T-helper 22 cell (primary cell): ENCODE data around the gene MBD3L4.
"Not testable (repeated sequence)": the region's sequence is repeated elsewhere in the genome, so short reads cannot be mapped to it uniquely, and the experiment has no call there.

Experiments used
- DNase-seq: peaks from one replicate; pipeline ENCODE4 v3.0.0-alpha.2; 2020; ENCODE audit warnings: low read depth

The MBD3L4 gene

GRCh38 chr19:7049021-7049420 lies 9.0 kb upstream of the MBD3L4 start, which contains the start of gene MBD3L2:
TSS of gene MBD3L2 (plus strand) at chr19:7049321. CDS start at chr19:7049374, 53 bp downstream.
- DNase-seq, result not testable (repeated sequence)

GRCh38 chr19:7041563-7041962 lies 1.6 kb upstream of the MBD3L4 start:
- DNase-seq, result not testable (repeated sequence)

- not testable (repeated sequence) for DNase-seq
Observed at GRCh38 chr19:7030278-7030677, 9.7 kb downstream of the MBD3L4 start, which contains the start of gene MBD3L5. TSS of gene MBD3L5 (plus strand) at chr19:7030578. CDS start at chr19:7030612, 34 bp downstream.

GRCh38 chr19:7028790-7029189 lies 11.2 kb downstream of the MBD3L4 start:
- DNase-seq, result not testable (repeated sequence)

GRCh38 chr19:7021331-7021730 lies 18.6 kb downstream of the MBD3L4 start, which contains the start of gene MBD3L2B:
TSS of gene MBD3L2B (minus strand) at chr19:7021431. CDS start at chr19:7021397, 34 bp downstream.
- not testable (repeated sequence) for DNase-seq

GRCh38 chr19:7018828-7019227 lies 21.2 kb downstream of the MBD3L4 start:
- no peak for DNase-seq

GRCh38 chr19:7013678-7014077 lies 26.3 kb downstream of the MBD3L4 start:
- DNase-seq, result no peak

GRCh38 chr19:7010722-7011593 lies 29.0 kb downstream of the MBD3L4 start:
- no peak for DNase-seq

- DNase-seq, result no peak
Observed at GRCh38 chr19:7007859-7008258, 32.1 kb downstream of the MBD3L4 start.

- DNase-seq, result no peak
Observed at GRCh38 chr19:7006135-7006704, 33.8 kb downstream of the MBD3L4 start.

- no peak for DNase-seq
Observed at GRCh38 chr19:7004313-7004931, 35.6 kb downstream of the MBD3L4 start.

GRCh38 chr19:7000816-7001215 lies 39.2 kb downstream of the MBD3L4 start:
- no peak for DNase-seq

GRCh38 chr19:7000333-7000732 lies 39.6 kb downstream of the MBD3L4 start:
- DNase-seq, result no peak

GRCh38 chr19:6999933-7000332 lies 40.0 kb downstream of the MBD3L4 start:
- DNase-seq, result no peak

- DNase-seq, result no peak
Observed at GRCh38 chr19:6997679-6998445, 42.1 kb downstream of the MBD3L4 start.

GRCh38 chr19:6996810-6997209 lies 43.2 kb downstream of the MBD3L4 start:
- no peak for DNase-seq

GRCh38 chr19:6995054-6995453 lies 44.9 kb downstream of the MBD3L4 start:
- DNase-seq, result no peak

GRCh38 chr19:6988257-6988656 lies 51.7 kb downstream of the MBD3L4 start:
- DNase-seq, result no peak

- DNase-seq, result no peak
Observed at GRCh38 chr19:6987850-6988249, 52.1 kb downstream of the MBD3L4 start.
